HEK293 (cell line): ENCODE results near the gene GRIP1.

Experiments used
- CTCF ChIA-PET: fragments of 350-600 bp; formaldehyde crosslinking; extraction: SDS; loops from one replicate; lab custom pipeline; 2021; ENCODE audit warnings: antibody characterized with exemption; lab: Yijun Ruan, JAX
- POLR2A ChIA-PET: fragments of 300-600 bp; formaldehyde crosslinking; extraction: SDS; loops from one replicate; lab custom pipeline; 2020; ENCODE audit warnings: antibody characterized with exemption, inconsistent platforms; lab: Yijun Ruan, JAX
- H3K27ac ChIP-seq: fragments of 200-500 bp; sonication (Bioruptor generic); 2 replicates; pipeline ENCODE4 v1.5.1; 2014; ENCODE audit warnings: low read depth, low read length, control low read depth, inconsistent platforms; ENCODE audit errors: extremely low read depth
- H3K36me3 ChIP-seq, 2 experiments: fragments of 200-500 bp in 1 of 2; sonication (Bioruptor generic) in 1 of 2; 1 replicate in 1 of 2; 2 replicates in 1 of 2; pipeline ENCODE4 v1.5.1; 2014 to 2017; ENCODE audit warnings: inconsistent platforms in 2 of 2, low read length in 2 of 2; ENCODE audit not compliant: control insufficient read depth in 2 of 2, insufficient read depth in 1 of 2
- H3K4me1 ChIP-seq: fragments of 200-500 bp; sonication (Bioruptor generic); 2 replicates; pipeline ENCODE4 v1.5.1; 2014; ENCODE audit warnings: mild to moderate bottlenecking, low read length, inconsistent platforms; ENCODE audit not compliant: control insufficient read depth, insufficient read depth
- H3K4me3 ChIP-seq: 2 replicates; pipeline ENCODE4 v1.5.1; 2011; ENCODE audit warnings: low read depth, mild to moderate bottlenecking, control low read depth, low read length, moderate library complexity
- H3K9me3 ChIP-seq: fragments of 200-500 bp; sonication (Bioruptor generic); 2 replicates; pipeline ENCODE4 v1.5.1; 2014; ENCODE audit warnings: low read depth, low read length, inconsistent platforms; ENCODE audit not compliant: control insufficient read depth, insufficient read depth
- AEBP2 ChIP-seq: fragments of 450-650 bp; formaldehyde crosslinking; IDR thresholded peaks from 2 replicates; pipeline ENCODE4 v1.5.1; 2016; ENCODE audit warnings: missing biosample characterization, missing genetic modification characterization, borderline replicate concordance
- FEZF1 ChIP-seq: fragments of 450-650 bp; formaldehyde crosslinking; IDR thresholded peaks from 2 replicates; pipeline ENCODE4 v1.5.1; 2016; ENCODE audit warnings: missing biosample characterization, missing genetic modification characterization
- MEIS1 ChIP-seq: sonication (generic); formaldehyde crosslinking; IDR thresholded peaks from 2 replicates; pipeline ENCODE4 v1.8.1; 2022; ENCODE audit warnings: missing genetic modification reagents, mild to moderate bottlenecking, borderline replicate concordance
- SCRT1 ChIP-seq: fragments of 450-650 bp; formaldehyde crosslinking; IDR thresholded peaks from 2 replicates; pipeline ENCODE4 v1.5.1; 2016; ENCODE audit warnings: missing biosample characterization, missing genetic modification characterization, borderline replicate concordance
- SCRT2 ChIP-seq: fragments of 450-650 bp; formaldehyde crosslinking; IDR thresholded peaks from 2 replicates; pipeline ENCODE4 v1.5.1; 2016; ENCODE audit warnings: missing biosample characterization, missing genetic modification characterization
- ZBTB6 ChIP-seq: fragments of 450-650 bp; formaldehyde crosslinking; IDR thresholded peaks from 2 replicates; pipeline ENCODE4 v1.5.1; 2017; ENCODE audit warnings: missing biosample characterization, missing genetic modification characterization
- ZEB2 ChIP-seq: fragments of 450-650 bp; formaldehyde crosslinking; IDR thresholded peaks from 2 replicates; pipeline ENCODE4 v1.5.1; 2016; ENCODE audit warnings: missing biosample characterization, missing genetic modification characterization
- ZNF23 ChIP-seq: fragments of 450-650 bp; formaldehyde crosslinking; IDR thresholded peaks from 2 replicates; pipeline ENCODE4 v1.5.1; 2016; ENCODE audit warnings: missing biosample characterization, missing genetic modification characterization, borderline replicate concordance
- ZNF366 ChIP-seq: fragments of 450-650 bp; formaldehyde crosslinking; conservative IDR thresholded peaks from 2 replicates; pipeline ENCODE4 v1.5.1; 2016; ENCODE audit warnings: missing biosample characterization, missing genetic modification characterization
- ZNF433 ChIP-seq: fragments of 450-650 bp; formaldehyde crosslinking; IDR thresholded peaks from 2 replicates; pipeline ENCODE4 v1.5.1; 2016; ENCODE audit warnings: missing biosample characterization, missing genetic modification characterization, low read depth
- ZNF449 ChIP-seq: fragments of 450-650 bp; formaldehyde crosslinking; IDR thresholded peaks from 2 replicates; pipeline ENCODE4 v1.5.1; 2017; ENCODE audit warnings: missing biosample characterization, mild to moderate bottlenecking, missing genetic modification characterization, moderate library complexity
- ZNF600 ChIP-seq: fragments of 450-650 bp; formaldehyde crosslinking; IDR thresholded peaks from 2 replicates; pipeline ENCODE4 v1.5.1; 2016; ENCODE audit warnings: missing biosample characterization, missing genetic modification characterization
- ZNF654 ChIP-seq: fragments of 450-650 bp; formaldehyde crosslinking; IDR thresholded peaks from 2 replicates; pipeline ENCODE4 v1.5.1; 2016; ENCODE audit warnings: low read depth, missing biosample characterization, missing genetic modification characterization

GRIP1 gene

GRCh38 chr12:66707002-66707697, 28.3 kb upstream of the GRIP1 start (continued):
- TF ChIP-seq ZNF449, result no peak
- TF ChIP-seq, all 188 proteins: peak for 0

- TF ChIP-seq ZEB2 (tag by site-specific recombination) (no peak), SCRT2 (tag by site-specific recombination) (peak; percentile 91), SCRT1 (tag by site-specific recombination) (peak; percentile 71; the same call in 1 of the 2 replicates)
- TF ChIP-seq, all 188 proteins: peak for 2
- no peaks in the 10 kb centered on the region for H3K4me1 ChIP-seq
- ChIA-PET CTCF (interaction anchor here (0.7 to 1.0 kb wide), 2 partner anchors 9 to 134 kb away, joined by 3 to 4 read pairs; no protein-coding TSS in a partner anchor), POLR2A (no interaction called here)
- no peaks in the 10 kb centered on the region; the same call in 1 of the 2 replicates for H3K9me3 ChIP-seq
- H3K4me3 ChIP-seq, result no peak overlapping the region
- no peak overlapping the region for H3K27ac ChIP-seq
- H3K36me3 ChIP-seq, result no peaks in the 10 kb centered on the region
Measured at GRCh38 chr12:66699738-66700482, 21.0 kb upstream of the GRIP1 start.

GRCh38 chr12:66698558-66698957, 19.7 kb upstream of the GRIP1 start:
- H3K9me3 ChIP-seq, result no peaks in the 10 kb centered on the region; the same call in 1 of the 2 replicates
- POLR2A ChIA-PET, result no interaction called here
- CTCF ChIA-PET, result interaction anchor here (0.5 to 1.2 kb wide), 3 partner anchors 10 to 465 kb away, joined by 3 to 4 read pairs (median 4); no protein-coding TSS in a partner anchor
- no peaks in the 10 kb centered on the region; the same call in 1 of the 2 replicates for H3K4me1 ChIP-seq
- H3K27ac ChIP-seq, result no peak overlapping the region
- no peaks in the 10 kb centered on the region for H3K36me3 ChIP-seq
- TF ChIP-seq ZNF654 (tag by site-specific recombination) (peak; percentile 17), FEZF1 (tag by site-specific recombination) (no peak)
- no peak overlapping the region for H3K4me3 ChIP-seq

- no peak overlapping the region for H3K27ac ChIP-seq
- CTCF ChIA-PET, result interaction anchor here (0.6 to 1.3 kb wide), 4 partner anchors 10 to 163 kb away, joined by 3 to 5 read pairs (median 4); no protein-coding TSS in a partner anchor
- TF ChIP-seq ZNF23 (no peak), ZNF433 (tag by site-specific recombination) (no peak), ZNF366 (tag by site-specific recombination) (no peak), FEZF1 (tag by site-specific recombination) (no peak), ZNF600 (tag by site-specific recombination) (no peak), AEBP2 (no peak), ZBTB6 (tag by site-specific recombination) (no peak), MEIS1 (CRISPR knock-in tag) (no peak)
- H3K4me1 ChIP-seq, result no peaks in the 10 kb centered on the region; the same call in 1 of the 2 replicates
- POLR2A ChIA-PET, result no interaction called here
- no peaks in the 10 kb centered on the region for H3K36me3 ChIP-seq
- no peaks in the 10 kb centered on the region; the same call in 1 of the 2 replicates for H3K9me3 ChIP-seq
- no peak overlapping the region for H3K4me3 ChIP-seq
Measured at GRCh38 chr12:66697404-66697803, 18.5 kb upstream of the GRIP1 start.
